Measurements from ENCODE around the gene CD101.

CD101 gene

DNA sequence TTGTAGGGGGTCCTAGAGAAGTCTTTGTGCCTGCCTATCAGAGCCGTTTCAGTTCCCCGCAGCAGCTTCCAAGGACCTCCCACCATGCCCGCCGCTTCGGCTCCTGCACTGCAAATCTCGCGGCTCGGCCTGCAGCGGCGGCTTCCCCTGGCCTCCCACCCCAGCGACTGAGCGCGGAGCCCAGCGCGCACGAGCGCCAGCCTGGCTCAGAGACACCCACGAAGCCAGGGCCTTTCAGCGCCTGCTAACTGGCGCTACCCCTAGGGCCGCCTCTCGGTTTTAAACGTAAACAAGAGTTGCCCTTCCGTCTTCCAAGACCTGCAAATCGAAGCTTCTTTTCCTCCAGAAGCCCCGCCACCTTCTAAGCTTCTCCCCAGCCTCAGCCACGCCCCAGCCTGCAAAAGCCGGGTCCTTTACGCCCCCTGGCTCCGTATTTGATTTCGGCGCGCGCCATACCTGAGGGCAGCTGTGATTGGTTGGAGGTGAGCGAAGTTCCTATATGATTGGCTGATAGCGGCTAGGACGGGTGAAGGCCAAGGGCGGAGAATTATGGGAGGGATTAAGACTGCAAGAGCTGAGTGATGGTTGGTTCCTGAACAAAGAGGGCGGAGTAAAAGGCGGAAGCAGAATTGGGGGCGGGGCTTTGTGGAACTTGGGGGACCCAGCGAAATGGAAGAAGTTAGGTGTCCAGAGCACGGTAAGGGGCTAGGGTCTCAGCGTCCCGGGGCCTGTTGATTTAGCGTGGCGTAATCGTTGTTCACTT is 58.3 kb downstream of the CD101 start, which contains the start of gene TTF2:
TSS of gene TTF2 (plus strand) at position 649 of the 763 bp plus-strand sequence. CDS start at position 670, 21 bp downstream.
- DNase-seq = peak; percentile 98

DNA sequence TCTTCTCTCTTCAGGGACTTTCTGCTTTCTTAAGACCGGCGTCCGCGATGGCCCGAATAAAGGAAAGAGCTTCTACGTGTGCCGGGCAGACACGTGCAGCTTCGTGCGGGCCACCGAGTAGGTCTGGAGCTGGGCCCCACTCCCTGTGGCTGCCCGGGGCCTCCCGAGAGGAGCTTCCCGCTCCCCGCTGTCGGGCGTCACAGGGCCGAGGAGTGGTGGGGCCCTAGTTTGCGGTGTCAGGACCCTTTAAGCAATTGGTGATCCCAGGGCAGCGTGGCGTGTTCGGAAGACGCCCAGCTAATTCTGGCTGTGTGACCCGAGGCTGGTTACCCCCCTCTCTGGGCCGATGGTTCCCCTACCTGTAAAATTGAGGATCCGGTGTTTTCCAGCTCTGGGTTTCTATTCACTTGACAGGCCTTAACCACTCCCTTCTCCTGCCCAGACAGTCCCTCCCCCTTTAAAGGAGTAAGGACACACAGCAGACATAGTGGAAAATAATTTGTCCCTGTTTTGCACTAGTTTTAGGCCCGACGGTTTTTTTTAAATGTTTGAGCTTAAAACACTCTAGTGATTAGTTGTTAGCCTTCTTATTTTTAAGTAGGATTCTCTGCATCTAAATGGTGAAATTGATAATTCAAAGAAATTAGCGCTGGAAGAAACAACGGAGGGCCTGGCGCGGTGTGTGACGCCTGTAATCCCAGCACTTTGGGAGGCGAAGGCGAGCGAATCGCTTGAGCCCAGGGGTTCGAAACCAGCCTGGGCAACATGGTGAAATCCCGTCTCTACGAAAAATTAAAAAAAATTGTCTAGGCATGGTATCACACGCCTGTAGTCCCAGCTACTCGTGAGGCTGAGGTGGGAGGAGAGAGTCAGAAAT is 59.1 kb downstream of the CD101 start:
- DNase-seq = peak; percentile 49

DNA sequence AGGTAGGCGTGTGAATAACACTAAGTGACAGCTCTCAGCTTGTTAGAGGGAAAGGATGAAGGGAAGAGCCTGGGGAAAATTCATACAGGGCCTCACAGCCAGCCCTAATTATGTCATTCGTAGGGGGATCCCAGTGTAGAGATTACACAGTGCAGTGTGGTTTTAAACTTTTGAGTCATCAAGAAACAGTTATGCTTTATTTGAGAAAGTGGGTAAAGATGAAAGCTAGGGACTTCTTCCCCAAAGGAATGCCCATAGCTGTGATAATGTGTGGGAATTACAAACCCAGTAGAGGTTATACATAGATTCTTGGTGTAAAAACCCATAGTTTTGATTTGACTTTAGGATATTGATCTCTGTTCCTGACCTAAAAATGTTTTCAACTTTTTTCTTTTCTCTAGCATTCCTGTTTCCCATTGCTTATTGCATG is 60.4 kb downstream of the CD101 start:
- DNase-seq = no peak

DNA sequence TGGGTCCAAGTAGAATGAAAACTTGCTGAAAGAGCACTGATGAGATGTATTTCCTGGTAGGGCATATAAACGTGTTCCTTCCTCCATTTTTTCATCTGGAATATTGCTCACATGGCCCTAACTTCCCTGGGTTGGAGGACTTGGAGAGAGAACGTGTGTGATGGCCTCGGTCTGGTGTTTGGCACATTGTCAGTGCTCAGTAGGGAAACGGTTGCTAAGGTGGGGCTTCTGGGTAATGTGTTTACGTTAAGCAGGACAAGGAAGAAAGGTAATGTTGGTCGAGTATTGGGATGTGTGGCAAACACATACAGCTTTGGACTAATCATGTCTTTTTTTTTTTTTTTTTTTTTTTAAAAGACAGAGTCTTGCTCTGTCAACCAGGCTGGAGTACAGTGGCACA is 64.8 kb downstream of the CD101 start:
- no peak for DNase-seq

DNA sequence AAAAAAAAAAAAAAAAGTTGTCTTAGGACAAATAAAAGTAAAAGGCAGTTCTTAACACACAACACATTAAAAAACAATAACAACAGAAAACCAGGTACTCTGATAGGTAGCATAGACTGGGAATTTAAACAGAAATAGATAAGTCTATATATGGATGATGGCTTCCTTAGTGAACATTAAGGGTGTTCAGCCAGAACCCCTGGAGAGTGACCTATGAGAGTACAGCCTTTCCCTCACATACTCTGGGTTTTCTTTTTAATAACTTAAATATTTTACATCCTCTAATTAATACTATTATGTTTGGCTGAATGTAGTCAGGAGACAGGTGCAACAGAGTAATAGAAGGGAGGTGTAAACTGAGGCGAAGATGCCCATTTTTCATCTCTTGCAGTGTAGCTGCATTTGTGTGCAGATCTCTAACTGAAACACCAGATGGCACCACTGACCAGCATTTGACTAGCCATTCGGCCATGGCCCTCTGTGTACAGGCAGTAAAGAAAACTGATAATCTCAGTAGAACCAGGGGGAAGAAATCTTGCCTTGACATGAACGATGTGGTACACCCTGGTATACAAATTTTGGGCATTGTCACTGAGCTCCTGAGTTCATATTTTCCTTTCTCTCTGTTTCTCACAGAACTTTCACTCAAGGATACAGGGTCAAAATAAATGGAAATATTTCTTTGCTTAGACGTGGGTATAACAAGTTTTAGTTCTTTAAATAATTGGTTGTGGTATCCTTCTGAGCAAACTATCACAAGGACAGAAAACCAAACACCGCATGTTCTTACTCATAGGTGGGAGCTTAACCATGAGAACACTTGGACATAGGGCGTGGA is 66.2 kb downstream of the CD101 start:
- DNase-seq = peak; percentile 66

DNA sequence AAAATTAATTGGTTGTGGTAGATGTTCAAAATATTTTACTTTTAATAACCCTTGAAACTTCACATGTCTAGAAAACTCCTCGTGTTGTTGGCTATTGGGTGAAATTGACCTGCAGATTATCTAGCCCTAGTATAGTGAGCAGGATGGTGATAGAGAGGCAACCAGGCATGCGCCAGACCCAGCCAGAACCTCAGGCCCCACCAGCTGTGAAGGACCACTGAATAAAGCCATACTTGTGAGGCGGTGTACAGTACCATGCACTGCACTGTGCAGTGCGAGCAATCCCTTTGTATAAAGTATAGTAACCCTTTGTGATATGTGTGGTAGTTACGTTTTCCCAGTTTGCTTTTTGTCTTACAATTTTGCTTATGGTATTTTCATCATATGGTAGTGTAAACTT is 67.0 kb downstream of the CD101 start:
- no peak for DNase-seq

DNA sequence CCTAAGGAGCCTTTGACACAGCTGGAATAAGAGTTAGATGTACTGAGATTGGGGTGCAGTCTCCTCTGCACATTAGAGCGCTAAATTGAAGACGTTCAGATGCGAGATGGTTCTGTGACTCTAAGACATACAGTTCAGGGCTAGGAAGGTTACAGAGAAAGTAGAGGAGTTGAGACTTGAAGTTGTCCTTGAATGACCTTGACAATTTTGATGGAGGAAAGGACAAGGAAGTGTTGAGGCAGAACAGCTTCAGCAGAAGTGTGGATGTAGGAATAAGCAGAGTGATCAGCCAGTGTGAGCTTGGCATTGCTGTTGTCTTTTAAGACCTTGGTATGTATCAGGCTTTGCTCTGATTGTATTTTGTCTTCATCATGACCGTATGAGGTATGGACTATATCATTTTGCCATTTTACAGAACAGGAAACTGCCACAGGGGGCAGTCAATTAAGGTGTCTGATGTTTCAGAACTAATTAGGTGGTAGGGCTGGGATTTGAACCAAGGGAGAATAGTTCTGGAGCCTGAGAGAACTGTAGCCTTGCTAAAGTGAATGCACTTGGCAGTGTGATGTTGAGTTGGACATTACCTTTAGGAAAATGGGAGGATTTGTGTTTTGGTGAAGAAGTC is 67.8 kb downstream of the CD101 start:
- DNase-seq = peak; percentile 65

DNA sequence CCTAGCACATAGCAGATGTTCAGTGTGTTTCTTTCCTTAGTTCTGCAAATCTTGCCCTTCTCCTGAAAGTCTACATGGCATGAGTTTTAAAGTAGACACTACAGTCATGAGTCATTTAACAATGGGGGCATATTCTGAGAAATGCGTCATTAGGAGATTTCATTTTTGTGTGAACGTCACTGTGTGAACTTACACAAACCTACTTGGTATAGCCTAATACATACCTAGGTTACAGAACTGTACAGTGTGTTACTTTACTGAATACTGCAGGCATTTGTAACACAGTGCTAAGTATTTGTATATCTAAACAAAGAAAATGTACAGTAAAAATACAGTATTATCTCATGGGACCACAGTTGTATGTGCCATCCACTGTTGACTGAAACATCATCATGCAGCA is 68.6 kb downstream of the CD101 start:
- no peak for DNase-seq

DNA sequence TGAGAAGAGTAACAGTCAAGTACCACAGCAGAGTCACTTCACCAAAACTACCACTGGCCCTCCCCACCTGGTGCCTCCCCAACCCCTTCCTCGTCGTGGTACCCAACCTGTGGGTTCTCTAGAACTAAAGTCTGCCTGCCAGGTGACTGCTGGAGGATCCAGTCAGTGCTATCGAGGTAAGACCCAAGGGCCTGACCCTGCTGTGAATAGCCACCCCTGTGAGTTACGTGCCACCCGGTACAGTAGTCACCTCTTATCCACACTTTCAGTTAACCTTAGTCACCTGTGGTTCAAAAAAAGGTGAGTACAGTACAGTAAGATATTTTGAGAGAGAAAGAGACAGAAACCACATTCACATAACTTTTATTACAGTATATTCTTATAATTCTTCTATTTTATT is 75.1 kb downstream of the CD101 start:
- no peak for DNase-seq

DNA sequence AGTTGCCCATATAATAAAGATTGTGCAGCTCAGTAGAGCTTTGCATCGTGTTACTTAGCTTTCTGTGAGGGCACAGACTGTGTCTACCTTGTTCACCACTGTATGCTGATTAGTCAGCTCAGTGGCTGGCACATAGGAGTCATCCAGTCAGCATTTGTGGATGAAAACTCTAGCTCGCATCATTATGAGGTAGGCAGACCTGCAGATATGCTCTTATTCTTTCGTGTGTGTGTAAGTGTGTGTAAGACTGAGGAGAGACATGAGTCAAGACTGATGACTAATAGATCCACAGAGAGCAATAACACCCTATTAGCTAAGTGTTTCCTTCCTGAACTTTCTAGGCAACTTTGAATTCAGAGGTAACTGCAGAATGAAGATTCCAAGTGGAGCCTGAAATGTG is 75.7 kb downstream of the CD101 start:
- no peak for DNase-seq

DNA sequence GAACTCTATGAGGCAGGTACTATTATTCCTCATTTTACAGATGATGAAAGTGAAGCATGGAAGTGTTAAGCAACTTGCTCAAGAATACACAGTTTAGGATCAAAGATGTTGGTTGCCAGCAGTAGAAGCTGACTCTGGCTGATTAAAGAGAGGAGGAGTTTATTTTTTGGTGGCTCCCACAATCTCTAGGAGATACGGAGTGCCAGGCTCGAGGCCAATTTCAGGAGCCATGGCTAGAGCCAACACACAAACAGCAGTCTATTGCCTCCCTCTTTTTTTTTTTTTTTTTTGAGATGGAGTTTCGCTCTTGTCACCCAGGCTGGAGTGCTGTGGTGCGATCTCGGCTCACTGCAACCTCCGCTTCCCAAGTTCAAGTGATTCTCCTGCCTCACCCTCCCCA is 78.2 kb downstream of the CD101 start:
- no peak for DNase-seq

DNA sequence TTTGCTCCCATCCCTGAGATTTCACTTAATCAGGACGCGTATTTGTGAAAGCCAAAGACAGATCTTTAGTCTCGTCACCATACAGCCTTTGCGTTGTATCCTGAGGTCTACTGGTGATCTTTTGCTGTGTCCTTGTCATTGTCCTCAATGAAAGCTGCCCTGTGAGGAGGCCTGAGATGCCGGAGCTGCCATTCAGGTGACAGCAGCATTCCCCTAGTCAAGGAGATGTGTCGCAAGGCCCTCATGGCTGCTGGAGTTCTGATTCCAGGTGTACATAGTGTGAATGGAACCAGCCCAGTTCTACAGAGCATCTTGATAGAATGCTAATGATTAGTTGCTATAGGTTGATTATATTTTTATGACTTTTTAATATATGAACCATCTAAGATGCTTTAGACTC is 82.7 kb downstream of the CD101 start:
- DNase-seq = no peak

All from NCI-H69 (cell line).